ENCODE data around the gene TNFSF15. TPM values are rescaled to one million over a fixed set of nuclear protein-coding genes. Genes with fewer than 3 reads are reported as not detected.

TNFSF15 gene
- total RNA-seq, 1 donor from 2014 or later, result not detected

GRCh38 chr9:114853071-114853855, 47.4 kb upstream of the TNFSF15 start:
- no peaks in the 10 kb centered on the region for H3K9me3 ChIP-seq (ENCODE audit: low read depth)
- TF ChIP-seq CTCF (IDR thresholded peaks at IDR 0.05), result no peak
- TF ChIP-seq EZH2 (IDR thresholded peaks at IDR 0.05), result no peak
- no peak for TF ChIP-seq EZH2phosphoT487 (IDR thresholded peaks at IDR 0.05)
- H3K27ac Mint-ChIP-seq, result no peak overlapping the region

DNA sequence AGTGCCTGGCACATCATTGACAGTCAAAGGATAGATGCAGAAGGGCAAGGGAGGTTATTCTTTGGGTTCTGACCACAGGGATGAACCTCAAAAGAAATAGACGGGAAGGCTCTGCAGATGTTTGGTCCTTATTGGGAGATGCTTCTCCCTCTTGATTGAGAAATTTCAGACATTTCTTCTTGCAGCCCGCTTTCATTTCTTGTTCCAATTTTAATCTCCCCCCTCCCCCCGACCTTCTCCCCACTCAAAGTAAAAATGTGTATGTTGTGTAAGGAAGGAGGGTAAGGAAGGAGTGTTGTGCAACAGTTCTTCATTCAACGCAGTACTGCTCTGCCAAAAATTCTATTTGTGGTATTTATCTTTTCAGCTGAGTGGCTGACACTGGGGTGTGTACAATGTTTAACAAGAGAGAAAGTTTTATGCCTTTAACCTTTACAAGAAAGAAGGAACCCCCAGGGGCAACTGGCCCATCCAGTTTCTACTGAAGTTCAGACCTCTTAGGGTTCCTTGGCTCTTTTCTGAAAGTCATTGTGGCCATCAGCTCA, 46.3 kb upstream of the TNFSF15 start:
- Mint-ChIP-seq H3K27me3 (ENCODE audit: insufficient read depth, low read depth) (peaks cover 3% of the 10 kb centered on the region), H3K27ac (no peak overlapping the region), H3K4me1 (peaks cover 6% of the 10 kb centered on the region), H3K4me3 (no peak overlapping the region), H3K36me3 (no peaks in the 10 kb centered on the region), H3K9me3 (no peaks in the 10 kb centered on the region)
- no peak overlapping the region for H3K9ac ChIP-seq
- no peaks in the 10 kb centered on the region for H3K27me3 ChIP-seq
- no peak overlapping the region for H3K27ac ChIP-seq
- no peaks in the 10 kb centered on the region for H3K9me3 ChIP-seq (ENCODE audit: low read depth)
- no peak overlapping the region for H2AFZ ChIP-seq (replicated peaks)
- H3K79me2 ChIP-seq (ENCODE audit: low read depth), result no peaks in the 10 kb centered on the region
- DNase-seq (ENCODE audit: low spot score), result no peak
- no peaks in the 10 kb centered on the region for H3F3A ChIP-seq (ENCODE audit: low read depth)
- no peaks in the 10 kb centered on the region for H3K4me1 ChIP-seq
- H3K4me2 ChIP-seq, result no peak overlapping the region
- H3K4me3 ChIP-seq, result no peak overlapping the region
- TF ChIP-seq EZH2 (IDR thresholded peaks at IDR 0.05), result no peak
- no peak for TF ChIP-seq CTCF (IDR thresholded peaks at IDR 0.05)
- no peak for TF ChIP-seq EZH2phosphoT487 (IDR thresholded peaks at IDR 0.05)
- no peaks in the 10 kb centered on the region for H4K20me1 ChIP-seq (ENCODE audit: low read depth)
- H3K36me3 ChIP-seq, result no peaks in the 10 kb centered on the region

More at GRCh38 chr9:114853071-114853855, 47.4 kb upstream of the TNFSF15 start:
- H3K4me1 Mint-ChIP-seq, result peaks cover 6% of the 10 kb centered on the region
- H3K27ac ChIP-seq, result no peak overlapping the region
- no peaks in the 10 kb centered on the region for H3K79me2 ChIP-seq (ENCODE audit: low read depth)
- H3F3A ChIP-seq (ENCODE audit: low read depth), result no peaks in the 10 kb centered on the region
- H3K9ac ChIP-seq, result no peak overlapping the region
- no peaks in the 10 kb centered on the region for H3K36me3 ChIP-seq
- peaks cover 3% of the 10 kb centered on the region for H3K27me3 Mint-ChIP-seq (ENCODE audit: insufficient read depth, low read depth)
- H3K27me3 ChIP-seq, result no peaks in the 10 kb centered on the region
- peak overlapping the region; percentile 3 for H2AFZ ChIP-seq (replicated peaks)
- no peaks in the 10 kb centered on the region for H3K4me1 ChIP-seq
- H3K4me2 ChIP-seq, result no peak overlapping the region
- H3K4me3 Mint-ChIP-seq, result no peak overlapping the region
- H3K36me3 Mint-ChIP-seq, result no peaks in the 10 kb centered on the region
- H4K20me1 ChIP-seq (ENCODE audit: low read depth), result no peaks in the 10 kb centered on the region
- no peak for DNase-seq (ENCODE audit: low spot score)
- no peaks in the 10 kb centered on the region for H3K9me3 Mint-ChIP-seq
- H3K4me3 ChIP-seq, result no peak overlapping the region

DNA sequence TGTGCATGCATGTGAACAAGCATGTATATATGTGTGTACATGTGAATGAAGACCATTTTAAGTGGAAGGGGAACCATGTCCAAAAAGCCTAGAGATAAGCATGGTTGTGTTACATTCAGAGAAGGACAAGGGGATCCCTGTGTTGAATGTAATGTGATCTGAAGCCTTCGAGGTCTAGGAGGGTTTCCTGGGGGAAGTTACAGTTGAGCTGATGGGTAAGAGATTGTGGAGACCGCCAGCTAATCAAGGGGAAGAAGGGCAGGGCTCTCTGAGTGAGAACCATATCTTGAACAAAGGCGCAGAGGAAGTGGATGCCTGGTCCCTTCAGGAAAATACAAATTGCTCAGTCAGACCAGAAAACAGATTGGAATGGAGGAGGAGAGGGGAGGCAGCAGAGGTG, 45.5 kb upstream of the TNFSF15 start:
- H3K9me3 Mint-ChIP-seq, result no peaks in the 10 kb centered on the region
- peaks cover 3% of the 10 kb centered on the region for H3K27me3 Mint-ChIP-seq (ENCODE audit: insufficient read depth, low read depth)
- peaks cover 6% of the 10 kb centered on the region for H3K4me1 Mint-ChIP-seq
- no peaks in the 10 kb centered on the region for H4K20me1 ChIP-seq (ENCODE audit: low read depth)
- no peak overlapping the region for H3K4me2 ChIP-seq
- H3K4me3 Mint-ChIP-seq, result no peak overlapping the region
- no peaks in the 10 kb centered on the region for H3F3A ChIP-seq (ENCODE audit: low read depth)
- H3K4me1 ChIP-seq, result no peaks in the 10 kb centered on the region
- no peaks in the 10 kb centered on the region for H3K36me3 Mint-ChIP-seq
- H3K9me3 ChIP-seq (ENCODE audit: low read depth), result no peaks in the 10 kb centered on the region
- no peak overlapping the region for H3K27ac Mint-ChIP-seq
- no peak overlapping the region for H3K9ac ChIP-seq
- H3K36me3 ChIP-seq, result no peaks in the 10 kb centered on the region
- DNase-seq (ENCODE audit: low spot score), result no peak
- H3K27ac ChIP-seq, result no peak overlapping the region
- H3K79me2 ChIP-seq (ENCODE audit: low read depth), result no peaks in the 10 kb centered on the region
- no peaks in the 10 kb centered on the region for H3K27me3 ChIP-seq
- no peak overlapping the region for H3K4me3 ChIP-seq
- no peak for TF ChIP-seq EZH2phosphoT487 (IDR thresholded peaks at IDR 0.05)
- no peak for TF ChIP-seq EZH2 (IDR thresholded peaks at IDR 0.05)
- no peak for TF ChIP-seq CTCF (IDR thresholded peaks at IDR 0.05)
- no peak overlapping the region for H2AFZ ChIP-seq (replicated peaks)

Measured in neural progenitor cell (in vitro differentiated cells).